Measurements from ENCODE around the gene FOS. TPM values are rescaled to one million over a fixed set of nuclear protein-coding genes. Genes with fewer than 3 reads are reported as not detected.

Gene FOS
- total and polyA plus RNA-seq, 2 experiments from 2014 or later: 47.3 to 54.8 TPM

- Mint-ChIP-seq H3K36me3 (ENCODE audit: low read depth) (no peaks in the 10 kb centered on the region), H3K4me3 (no peak overlapping the region), H3K9me3 (no peaks in the 10 kb centered on the region; the same call in 2 of the 3 replicates), H3K27ac (no peak overlapping the region), H3K27me3 (ENCODE audit: insufficient read depth, low read depth, poor library complexity) (peaks cover 3% of the 10 kb centered on the region), H3K4me1 (peaks cover 23% of the 10 kb centered on the region)
- Histone ChIP-seq H3K36me3 (ENCODE audit: insufficient read depth) (no peaks in the 10 kb centered on the region), H3K4me3 (no peak overlapping the region), H3K79me2 (replicated peaks; ENCODE audit: insufficient read depth) (no peaks in the 10 kb centered on the region), H3K4me2 (no peak overlapping the region), H3K27me3 (ENCODE audit: insufficient read depth) (no peaks in the 10 kb centered on the region), H3K9me2 (ENCODE audit: insufficient read depth) (no peaks in the 10 kb centered on the region), H2AFZ (no peak overlapping the region), H3F3A (replicated peaks; ENCODE audit: low read depth) (no peaks in the 10 kb centered on the region), H3K27ac (ENCODE audit: low read depth) (no peak overlapping the region), H3K4me1 (ENCODE audit: insufficient read depth) (peaks cover 6% of the 10 kb centered on the region; the same call in 1 of the 2 replicates), H4K20me1 (replicated peaks; ENCODE audit: insufficient read depth) (no peaks in the 10 kb centered on the region)
- ATAC-seq (no peak), DNase-seq (ENCODE audit: low spot score) (no peak)
- TF ChIP-seq CREB1 (CRISPR knock-in tag; IDR thresholded peaks at IDR 0.05; ENCODE audit: low read depth): no peak
- TF ChIP-seq ZNF114 (CRISPR knock-in tag; IDR thresholded peaks at IDR 0.05): no peak
- no peak for TF ChIP-seq STAT1 (IDR thresholded peaks at IDR 0.05; ENCODE audit: unreplicated experiment)
- TF ChIP-seq JUNB (IDR thresholded peaks at IDR 0.05; ENCODE audit: unreplicated experiment): no peak
- TF ChIP-seq CTCF (conservative IDR thresholded peaks at IDR 0.05; ENCODE audit: low read depth in 2 of 2): no peak
- TF ChIP-seq POLR2AphosphoS5 (IDR thresholded peaks at IDR 0.05; ENCODE audit: low read depth): no peak
- TF ChIP-seq EZH2 (IDR thresholded peaks at IDR 0.05; ENCODE audit: low read depth, unreplicated experiment): no peak
- TF ChIP-seq EZH2phosphoT487 (IDR thresholded peaks at IDR 0.05; ENCODE audit: unreplicated experiment): no peak
- TF ChIP-seq, protein P1, sequence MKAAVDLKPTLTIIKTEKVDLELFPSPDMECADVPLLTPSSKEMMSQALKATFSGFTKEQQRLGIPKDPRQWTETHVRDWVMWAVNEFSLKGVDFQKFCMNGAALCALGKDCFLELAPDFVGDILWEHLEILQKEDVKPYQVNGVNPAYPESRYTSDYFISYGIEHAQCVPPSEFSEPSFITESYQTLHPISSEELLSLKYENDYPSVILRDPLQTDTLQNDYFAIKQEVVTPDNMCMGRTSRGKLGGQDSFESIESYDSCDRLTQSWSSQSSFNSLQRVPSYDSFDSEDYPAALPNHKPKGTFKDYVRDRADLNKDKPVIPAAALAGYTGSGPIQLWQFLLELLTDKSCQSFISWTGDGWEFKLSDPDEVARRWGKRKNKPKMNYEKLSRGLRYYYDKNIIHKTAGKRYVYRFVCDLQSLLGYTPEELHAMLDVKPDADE (IDR thresholded peaks at IDR 0.05): no peak
- no peak for TF ChIP-seq NANOG (IDR thresholded peaks at IDR 0.05; ENCODE audit: borderline replicate concordance)
- TF ChIP-seq ZNF331 (CRISPR knock-in tag; IDR thresholded peaks at IDR 0.05; ENCODE audit: low read depth): no peak
- TF ChIP-seq ZNF462 (CRISPR knock-in tag; IDR thresholded peaks at IDR 0.05): no peak
- TF ChIP-seq, protein P2, sequence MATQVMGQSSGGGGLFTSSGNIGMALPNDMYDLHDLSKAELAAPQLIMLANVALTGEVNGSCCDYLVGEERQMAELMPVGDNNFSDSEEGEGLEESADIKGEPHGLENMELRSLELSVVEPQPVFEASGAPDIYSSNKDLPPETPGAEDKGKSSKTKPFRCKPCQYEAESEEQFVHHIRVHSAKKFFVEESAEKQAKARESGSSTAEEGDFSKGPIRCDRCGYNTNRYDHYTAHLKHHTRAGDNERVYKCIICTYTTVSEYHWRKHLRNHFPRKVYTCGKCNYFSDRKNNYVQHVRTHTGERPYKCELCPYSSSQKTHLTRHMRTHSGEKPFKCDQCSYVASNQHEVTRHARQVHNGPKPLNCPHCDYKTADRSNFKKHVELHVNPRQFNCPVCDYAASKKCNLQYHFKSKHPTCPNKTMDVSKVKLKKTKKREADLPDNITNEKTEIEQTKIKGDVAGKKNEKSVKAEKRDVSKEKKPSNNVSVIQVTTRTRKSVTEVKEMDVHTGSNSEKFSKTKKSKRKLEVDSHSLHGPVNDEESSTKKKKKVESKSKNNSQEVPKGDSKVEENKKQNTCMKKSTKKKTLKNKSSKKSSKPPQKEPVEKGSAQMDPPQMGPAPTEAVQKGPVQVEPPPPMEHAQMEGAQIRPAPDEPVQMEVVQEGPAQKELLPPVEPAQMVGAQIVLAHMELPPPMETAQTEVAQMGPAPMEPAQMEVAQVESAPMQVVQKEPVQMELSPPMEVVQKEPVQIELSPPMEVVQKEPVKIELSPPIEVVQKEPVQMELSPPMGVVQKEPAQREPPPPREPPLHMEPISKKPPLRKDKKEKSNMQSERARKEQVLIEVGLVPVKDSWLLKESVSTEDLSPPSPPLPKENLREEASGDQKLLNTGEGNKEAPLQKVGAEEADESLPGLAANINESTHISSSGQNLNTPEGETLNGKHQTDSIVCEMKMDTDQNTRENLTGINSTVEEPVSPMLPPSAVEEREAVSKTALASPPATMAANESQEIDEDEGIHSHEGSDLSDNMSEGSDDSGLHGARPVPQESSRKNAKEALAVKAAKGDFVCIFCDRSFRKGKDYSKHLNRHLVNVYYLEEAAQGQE (IDR thresholded peaks at IDR 0.05; ENCODE audit: unreplicated experiment): no peak
Observed at GRCh38 chr14:75232597-75232996, 46.0 kb upstream of the FOS start.

Data from GM23338 (cell line).